Stimulated activated CD4-positive, alpha-beta T cell treated with anti-CD3 and anti-CD28 coated beads, Interleukin-15, amount 100 ng/mL, for 1 hour (primary cell): ENCODE measurements around the gene TRIM66.
A peak's percentile ranks its signal among the peaks of the same experiment; 100 is the strongest.

Experiments used
- DNase-seq, 2 donors: peaks; one replicate each; pipeline ENCODE4 v3.0.0-alpha.2; 2020; ENCODE audit warnings: low read depth in 1 of 2, low spot score in 1 of 2

TRIM66 gene

DNA sequence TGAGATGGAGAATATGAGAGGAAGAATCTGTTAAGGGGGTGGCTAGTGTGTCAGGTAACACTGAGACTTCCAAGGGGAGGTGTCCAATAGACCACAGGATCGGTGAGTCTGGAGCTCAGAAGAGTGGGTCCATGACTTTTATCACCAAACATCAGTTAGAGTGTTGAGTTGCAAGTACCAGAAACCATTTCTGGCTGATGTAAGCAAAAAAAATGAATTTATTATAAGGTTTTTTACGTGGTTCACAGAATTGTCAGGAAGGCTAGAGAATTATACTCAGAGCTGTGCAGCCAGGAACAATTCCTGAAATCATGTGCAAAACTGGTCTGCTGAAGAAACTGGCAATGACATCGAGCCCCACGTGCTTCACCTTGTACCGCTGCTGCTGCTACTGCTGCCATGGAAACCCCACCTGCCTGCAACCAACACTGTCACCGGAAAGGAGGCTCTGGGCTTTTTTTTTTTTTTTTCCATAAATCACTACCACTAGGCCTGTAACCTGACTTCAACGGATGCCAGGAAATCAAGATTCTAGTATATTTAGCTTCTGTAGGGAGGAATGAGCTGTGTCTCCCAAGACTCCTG is 71.8 kb downstream of the TRIM66 start:
- no peak for DNase-seq

DNA sequence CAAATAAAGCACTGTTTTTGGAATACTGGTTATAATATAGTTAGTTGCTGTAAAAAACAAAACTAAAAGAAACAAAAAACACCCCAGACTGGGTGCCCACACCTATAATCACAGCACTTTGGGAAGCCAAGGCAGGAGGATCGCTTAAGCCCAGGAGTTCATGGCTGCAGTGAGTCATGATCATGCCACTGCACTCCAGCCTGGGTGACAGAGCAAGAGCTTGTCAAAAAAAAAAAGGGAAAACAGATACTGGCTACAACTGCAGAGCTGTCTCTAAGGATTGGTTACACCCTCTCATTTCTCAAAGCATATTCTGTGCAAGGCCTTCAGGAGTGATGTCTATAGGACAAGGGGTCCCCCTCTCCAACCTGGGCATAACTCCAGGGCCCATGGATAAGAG is 73.8 kb downstream of the TRIM66 start:
- no peak for DNase-seq

DNA sequence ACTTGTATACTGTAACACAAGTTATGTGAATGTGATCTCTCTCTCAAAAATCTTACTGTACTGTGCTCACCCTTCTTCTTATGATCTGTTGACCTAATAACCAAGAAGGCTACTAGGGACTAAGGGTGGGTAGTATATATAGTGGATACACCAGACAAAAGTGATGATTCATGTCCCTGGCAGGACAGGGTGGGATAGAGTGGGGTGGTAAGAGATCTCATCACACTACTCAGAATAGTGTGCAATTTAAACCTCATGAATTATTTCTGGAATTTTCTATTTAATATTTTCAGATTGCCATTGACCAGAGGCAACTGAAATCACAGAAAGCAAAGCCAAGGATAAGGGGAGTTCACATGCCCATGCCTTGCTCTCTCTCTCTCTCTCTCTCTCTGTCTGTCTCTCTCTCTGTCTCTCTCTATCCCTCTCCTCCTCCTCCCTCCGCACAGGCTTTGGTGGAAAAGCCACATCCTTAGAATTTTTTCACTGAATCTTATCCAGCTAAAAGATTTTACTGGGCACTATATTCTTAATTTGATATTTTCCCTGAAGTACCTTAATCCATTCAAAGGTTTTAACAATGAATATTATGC is 76.4 kb downstream of the TRIM66 start:
- no peak for DNase-seq

DNA sequence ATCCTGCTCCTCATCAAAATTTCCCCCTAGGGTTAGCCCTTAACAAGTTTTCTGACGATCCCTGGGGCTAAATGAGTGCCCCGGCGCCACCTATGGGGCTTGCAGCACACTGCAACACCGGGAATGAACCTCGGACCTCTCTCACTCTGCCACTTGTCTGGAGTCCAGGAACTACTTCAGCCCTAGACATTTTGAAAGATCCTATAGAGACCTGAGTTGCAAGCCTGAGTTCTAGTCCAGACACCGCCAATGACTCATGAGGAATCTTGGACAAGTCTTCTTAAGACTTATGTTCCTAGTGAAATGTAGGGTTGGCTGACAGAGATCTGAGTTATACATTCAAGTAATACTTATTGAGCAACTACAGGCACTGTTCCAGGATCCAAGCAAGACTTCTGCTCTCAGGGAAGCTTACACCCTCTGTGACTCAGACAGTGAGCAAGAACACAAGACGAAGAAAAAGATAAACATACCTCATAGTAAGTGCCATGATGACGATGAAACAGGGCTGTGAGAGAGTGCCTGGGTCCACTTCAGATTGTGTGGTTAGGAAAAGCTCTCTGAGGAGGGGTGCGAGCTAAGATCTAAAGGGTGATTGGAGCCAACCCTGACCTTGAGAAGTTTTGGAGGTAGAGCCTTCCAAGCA is 78.3 kb downstream of the TRIM66 start:
- DNase-seq, result no peak

DNA sequence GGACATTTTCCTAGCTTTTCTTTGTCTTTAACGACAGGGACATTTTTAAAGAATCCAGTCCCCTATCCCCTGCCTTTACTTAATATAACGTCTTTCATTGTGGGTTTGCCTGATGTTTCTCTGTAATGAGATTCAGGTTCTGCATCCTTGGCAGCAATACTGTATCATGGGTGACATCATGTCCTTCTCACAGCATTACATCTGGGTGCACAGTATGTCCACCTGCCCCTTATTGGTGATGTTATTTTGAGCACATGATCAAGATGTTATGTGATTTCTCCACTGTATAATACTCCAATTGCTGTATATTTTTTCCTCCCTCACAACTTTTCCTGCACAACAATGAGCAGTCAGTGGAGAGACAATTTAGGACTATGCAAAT is 78.8 kb downstream of the TRIM66 start:
- no peak for DNase-seq

DNA sequence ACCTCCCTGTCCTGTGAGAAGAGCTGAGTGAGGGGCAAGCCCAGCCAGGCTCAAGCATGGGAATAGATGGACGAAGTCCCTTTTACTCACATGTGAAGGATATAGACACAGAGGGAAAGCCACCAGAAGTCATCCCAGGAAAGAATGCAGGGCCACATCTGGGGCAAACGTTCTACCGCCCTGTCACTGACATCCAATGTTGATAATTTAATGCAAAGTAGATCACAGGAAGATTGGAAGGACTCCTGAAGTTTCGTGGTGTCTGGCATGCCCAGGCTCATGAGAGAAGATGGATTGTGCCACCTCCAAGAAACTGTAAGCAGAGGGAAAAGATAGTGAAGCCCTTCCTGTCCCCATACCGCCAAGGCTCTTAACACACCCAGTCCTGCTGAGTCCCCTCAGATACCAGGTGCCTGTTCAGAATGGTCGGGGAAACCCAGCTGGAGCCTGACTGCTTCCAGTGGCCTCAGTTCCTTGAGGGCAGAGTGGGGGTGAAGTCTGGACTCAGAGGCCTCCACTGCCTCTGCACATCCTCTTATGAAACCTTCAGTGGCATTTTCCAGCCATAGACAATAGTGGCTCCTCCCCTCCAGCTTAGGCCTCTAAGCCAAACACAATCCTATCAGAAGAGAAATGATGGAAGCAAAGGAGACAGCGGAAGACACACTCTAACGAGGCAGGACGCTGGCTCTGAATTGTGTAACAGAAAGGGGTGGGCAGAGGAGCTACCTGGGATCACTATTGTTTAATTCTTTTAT is 80.9 kb downstream of the TRIM66 start:
- DNase-seq, result no peak

DNA sequence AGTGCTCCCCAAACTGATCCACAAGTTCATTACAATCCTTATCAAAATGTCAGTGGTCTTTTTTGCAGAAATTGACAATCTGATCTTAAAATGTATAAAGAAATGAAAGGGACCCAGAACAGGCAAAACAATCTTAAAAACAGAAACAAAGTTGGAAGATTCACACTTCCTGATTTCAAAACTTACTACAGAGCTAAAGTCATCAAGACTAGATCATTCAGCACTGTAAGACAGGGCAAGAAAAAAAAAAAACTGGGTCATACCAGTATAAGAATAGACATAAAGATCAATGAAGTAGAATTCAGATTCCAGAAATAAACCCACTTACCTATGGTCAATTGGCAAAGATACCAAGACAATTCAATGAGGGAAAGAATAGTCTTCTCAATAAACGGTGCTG is 84.0 kb downstream of the TRIM66 start:
- DNase-seq, result no peak

DNA sequence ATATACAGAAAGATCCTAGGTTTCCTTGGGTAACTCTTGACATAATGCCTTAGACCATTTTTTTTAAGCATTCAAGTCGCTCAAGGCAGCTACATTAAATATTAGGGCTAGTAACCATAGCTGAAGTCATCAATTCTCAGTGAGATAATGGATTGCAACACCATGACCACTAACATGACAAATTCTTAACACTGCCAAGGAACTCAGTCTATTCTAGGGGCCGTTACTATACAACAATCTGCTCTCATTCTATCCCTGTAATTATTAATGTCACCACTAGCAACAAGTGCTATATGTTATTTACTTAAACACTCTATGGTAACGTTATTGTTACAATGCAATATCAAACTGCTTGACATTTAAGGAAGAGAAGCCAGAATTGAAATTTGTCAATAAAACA is 85.3 kb downstream of the TRIM66 start:
- no peak for DNase-seq

DNA sequence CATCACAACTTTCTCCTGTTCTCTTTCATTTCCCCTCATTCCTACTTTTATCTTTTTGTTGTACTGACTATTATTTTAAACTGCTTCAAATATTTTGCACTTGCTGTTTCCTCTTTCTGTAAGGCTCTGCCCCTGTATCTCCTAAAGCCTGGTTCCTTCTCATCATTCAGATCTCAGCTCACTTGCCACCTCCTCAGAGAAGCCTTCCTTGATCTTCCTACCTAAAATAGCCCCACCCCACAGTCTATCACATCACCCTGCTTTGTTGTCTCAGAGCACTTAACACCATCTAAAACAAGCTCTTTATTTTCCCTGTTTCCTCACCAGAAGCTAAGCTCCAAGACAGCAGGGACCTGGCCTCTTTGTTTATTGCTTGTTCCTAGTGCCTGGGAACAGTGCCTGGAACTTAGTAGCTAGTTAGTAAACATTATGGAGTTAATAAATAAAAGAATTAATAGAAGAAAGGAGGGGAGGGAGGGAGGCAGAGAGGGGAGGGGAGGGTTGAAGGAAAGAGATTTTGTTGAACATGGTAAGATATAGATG is 85.9 kb downstream of the TRIM66 start:
- no peak for DNase-seq

DNA sequence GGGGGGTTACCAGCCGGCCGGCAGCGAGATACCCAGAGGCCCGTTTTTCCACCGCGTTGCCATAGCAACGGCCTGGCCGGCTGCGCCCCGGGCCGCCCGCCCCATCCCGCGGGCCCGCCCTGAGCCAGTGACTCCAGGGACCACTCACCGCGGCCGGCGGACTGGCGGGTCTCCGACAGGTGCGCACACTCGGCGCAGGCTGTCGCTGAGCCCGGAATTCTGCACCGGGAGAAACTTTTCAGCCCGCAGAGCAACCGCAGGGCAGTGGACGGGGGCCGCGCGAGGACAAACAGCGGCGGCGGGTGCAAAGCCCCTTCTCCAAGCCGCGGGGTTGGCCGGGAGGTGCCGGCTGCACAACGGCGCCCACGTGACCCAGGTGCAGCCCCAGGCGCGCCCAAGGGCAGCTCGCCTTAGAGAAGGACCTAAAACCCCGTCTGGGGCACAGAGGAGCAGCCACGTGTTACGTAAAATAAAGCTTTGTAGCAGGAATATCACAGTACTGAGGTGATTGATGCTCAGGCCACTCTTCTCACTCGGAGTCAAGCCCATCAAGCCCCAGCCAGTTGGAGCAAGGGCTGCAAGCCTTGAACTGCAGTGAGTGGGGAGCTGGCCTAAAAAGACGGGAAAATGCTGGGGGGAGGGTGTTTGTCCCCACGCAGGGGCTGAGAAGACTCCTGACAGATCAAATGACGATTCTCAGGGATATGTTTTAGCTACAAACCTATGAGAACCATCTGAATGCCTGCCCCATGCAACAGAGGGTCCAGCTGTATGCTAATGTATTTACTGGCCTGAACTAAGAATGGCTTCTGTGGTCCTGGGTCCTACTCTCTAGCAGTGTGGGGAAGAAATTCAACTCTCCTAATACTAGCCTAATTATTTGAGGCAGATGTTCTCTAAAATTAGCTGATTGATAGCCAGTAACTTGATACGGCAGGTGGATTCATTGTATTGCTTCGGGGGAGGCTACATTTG is 88.2 kb downstream of the TRIM66 start, which contains the start of gene STK33:
STK33 (minus strand) TSS at position 294 of the 975 bp plus-strand sequence. CDS start 119,323 bp downstream, outside the sequence.
- peak in 1 of 2 donors; percentile 8 for DNase-seq

DNA sequence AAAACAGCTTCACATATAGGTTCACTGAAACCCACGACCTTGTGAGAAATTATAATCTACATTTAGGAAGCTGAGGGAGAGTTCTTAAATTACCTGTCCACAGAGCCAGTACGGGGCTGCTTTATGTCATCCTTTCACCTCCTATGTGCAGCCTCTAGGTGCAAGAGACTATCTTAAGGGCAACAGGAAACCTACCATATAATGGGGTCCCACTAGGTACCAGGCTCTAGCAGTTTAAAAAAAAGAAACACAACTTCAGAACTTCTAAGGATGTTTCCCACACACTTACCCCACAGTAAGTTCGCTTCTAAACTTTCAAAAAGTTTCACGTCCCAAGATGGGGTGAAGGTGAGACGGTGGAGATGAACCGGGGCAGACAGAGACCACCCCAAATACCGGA is 89.0 kb downstream of the TRIM66 start:
- no peak for DNase-seq

DNA sequence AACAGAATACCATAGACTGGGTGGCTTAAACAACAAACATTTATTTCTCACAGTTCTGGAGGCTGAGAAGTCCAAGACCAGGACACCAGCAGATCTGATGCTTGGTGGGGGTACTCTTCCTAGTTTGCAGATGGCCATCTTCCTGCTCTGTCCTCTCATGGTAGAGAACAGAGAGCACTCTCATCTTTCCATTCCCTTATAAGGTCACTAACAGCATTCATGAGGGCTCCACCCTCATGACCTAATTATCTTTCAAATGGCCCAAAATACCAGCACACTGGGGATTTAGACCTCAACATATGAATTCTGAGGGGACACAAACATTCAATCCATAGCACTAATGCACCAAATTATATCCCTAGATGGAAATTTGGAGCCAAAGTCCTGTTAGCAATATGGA is 94.5 kb downstream of the TRIM66 start:
- DNase-seq, result no peak

DNA sequence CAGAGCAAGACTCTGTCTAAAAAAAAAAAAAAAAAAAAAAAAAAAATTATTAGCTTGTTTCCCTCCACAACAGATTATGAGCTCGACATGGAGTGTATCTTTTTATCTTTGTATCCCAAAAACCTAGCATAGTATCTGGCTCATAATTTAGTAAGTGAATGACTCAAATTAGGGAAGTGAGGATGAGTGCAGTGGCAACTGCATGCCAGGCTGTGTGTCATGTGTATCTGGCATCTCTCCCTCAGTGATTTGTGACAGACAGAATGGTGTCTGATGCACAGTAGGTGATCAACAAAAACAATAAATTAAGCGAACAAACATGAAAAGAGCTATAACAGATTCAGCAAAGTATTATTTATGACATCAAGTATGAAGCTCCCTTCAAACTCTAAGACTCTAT is 95.7 kb downstream of the TRIM66 start:
- DNase-seq, result no peak

DNA sequence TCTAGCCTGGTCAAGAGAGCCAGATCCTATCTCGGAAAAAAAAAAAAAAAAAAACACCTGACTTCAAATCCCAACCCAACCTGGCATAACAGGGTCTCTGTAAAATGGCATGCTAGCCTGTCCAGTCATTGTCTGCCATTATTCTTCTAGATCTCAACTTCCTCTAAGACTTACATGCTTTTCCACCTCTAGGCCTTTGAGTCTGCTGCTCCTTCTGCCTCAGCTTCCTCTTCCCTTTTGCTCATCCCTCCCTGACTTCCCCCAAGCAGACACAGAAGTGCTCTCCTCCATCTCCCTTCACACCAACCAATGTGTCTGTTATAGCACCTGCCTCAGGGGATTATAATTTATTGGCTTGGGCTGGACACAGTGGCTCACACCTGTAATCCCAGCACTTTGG is 96.3 kb downstream of the TRIM66 start:
- DNase-seq, result no peak

DNA sequence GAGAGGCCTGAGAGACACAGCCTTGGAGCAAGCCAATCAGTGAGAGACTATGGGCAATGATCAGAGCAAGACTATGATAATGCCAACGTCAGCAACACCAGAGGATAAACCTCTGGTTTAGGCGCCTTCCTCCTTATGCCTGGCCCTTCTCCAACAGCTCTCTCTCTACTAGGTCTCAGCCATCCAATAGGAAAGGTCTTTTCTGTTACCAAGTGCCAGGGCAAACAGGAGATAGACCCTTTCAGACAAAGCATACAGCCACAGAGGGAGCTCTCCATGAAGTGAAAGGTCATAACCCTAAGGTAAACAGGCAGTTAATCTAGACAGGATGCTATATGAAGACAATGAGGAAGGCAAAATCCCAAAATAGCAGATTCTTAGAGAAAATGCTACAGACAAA is 98.0 kb downstream of the TRIM66 start:
- DNase-seq, result no peak

DNA sequence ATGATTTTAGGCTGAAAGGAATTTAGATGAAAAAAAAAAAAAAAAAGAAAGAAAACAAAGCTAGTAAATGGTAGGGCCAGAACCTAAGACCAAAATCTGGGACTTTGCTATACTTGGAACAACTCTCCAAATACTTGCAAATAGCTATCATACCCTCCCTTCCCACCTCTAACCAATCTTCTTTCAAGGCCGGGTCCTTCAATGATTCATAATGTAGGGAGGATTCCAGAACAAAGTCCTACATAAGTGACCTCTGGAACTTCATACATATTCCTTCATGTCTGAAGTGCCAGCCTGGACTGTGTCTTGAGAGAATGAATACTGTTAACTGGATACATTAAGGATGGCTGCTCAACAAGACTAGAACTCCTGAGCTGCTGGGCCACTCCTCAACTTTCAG is 98.4 kb downstream of the TRIM66 start:
- no peak for DNase-seq

DNA sequence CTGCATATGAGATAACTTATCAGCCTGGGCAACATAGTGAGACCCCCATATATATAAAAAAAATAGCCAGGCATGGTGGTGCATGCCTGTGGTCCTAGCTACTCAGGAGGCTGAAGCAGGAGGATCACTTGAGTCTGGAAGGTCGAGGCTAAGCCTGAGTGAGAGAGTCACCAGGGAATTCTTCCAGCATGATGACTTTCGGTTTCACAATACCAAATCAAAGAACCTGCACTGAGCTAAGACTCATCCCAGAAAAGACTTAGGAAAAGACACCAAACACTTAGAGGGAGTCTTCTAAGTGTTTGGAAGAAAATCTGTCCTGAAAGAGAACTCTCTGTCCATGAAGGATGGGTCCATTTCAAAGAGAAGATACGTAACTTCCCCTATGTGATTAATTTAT is 101.2 kb downstream of the TRIM66 start:
- DNase-seq, result no peak

DNA sequence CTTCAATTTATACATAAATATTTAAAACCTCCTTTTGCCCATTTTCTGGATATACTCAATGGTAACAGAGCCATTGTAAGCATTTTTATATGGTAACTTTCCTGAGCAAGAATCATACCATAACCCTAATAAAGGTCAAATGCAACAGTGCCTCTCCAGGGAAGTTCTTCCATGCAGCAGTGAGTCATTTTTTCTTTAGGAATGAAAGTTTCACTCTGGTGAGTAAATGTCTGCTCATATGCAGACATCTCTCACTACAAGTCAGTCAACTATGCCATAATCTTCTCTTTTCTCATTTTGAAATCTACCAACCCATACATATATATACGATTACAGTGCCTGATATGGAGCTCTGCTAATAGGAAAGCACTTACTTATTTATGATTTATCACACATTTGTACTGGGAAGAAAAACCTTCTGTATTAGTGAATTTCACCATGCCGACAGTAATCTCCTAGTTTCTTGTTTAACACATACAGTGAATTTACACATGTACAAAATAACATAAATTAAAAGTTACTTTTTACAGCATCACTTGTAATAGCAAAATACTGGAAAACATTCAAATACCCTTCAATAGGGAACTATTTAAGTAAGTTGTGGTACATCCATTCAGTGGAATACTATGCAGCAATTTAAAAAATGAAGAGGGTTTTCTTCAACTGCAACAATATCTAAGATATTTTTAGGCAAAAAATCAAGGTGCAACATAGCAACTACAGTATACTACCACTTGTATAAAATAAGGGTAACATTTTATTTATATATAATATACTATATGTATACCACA is 104.5 kb downstream of the TRIM66 start:
- no peak for DNase-seq

DNA sequence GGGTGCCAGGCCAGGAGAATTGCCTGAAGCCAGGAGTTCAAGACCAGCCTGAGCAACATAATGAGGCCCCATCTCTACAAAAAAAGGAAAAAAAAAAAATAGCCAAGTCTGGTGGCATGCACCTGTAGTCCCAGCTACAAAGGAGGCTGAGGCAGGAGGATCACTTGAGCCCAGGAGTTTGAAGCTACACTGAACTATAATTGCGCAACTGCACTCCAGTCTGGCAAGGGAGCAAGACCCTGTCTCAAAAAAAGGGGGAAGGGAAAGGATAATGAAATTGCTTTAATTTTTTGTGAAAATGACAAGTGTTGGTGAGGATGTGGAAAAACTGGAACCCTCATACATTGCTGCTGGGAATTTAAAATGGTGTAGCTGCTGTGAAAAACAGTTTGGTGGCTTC is 107.7 kb downstream of the TRIM66 start:
- DNase-seq, result no peak

DNA sequence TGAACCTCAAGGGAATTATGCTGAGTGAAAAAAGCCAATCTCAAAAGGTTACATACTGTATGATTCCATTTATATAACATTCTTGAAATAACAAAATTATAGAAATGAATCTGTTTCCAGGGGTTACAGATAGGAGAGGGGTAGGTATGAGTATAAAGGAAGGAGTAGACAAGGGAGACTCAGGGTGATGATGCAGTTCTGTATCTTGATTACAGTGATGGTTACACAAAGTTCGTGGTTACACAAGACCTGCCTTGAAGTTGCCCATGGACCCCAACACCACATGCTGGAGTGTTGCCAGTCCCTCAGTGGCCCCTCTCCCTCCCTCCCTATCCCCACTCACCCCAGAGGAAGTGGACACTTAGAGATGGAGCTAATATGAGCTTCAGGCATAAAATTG is 108.7 kb downstream of the TRIM66 start:
- no peak for DNase-seq
